ENCODE data around the gene NEMP2.
"Not testable (repeated sequence)": the region's sequence is repeated elsewhere in the genome, so short reads cannot be mapped to it uniquely, and the experiment has no call there.

NEMP2 gene

DNA sequence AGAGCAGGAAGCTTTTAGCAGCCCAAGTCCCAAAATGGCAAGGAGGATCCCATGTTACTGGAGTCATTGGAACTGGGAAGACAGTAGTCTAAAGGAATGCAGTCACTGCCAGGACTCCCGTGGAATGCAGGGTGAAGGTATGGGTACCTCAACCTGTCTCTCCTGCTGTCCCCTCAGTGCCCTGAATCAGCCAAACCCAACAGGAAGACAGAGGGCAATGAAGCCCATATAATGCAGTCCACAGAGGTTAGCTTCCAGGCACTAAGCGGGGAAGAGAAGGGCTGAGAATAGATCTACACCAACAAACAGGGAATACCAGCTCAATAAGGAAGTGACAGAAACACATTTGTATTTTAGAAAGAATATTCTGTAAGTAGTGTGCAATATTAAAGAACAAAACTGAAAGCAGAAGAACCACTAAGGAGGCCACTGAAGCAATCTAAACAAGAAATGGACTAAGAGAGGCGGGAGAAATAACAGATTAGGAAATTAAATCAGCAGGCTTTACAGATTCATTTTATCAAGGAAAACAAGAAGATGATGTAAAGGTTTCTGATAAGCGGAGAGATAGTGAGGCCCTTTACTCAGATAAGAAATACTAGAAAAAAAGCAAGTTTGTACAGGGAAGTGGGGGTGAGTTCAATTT is 8.3 kb downstream of the NEMP2 start:
- DNase-seq (ENCODE audit: low read depth in 2 of 2) = no peak

DNA sequence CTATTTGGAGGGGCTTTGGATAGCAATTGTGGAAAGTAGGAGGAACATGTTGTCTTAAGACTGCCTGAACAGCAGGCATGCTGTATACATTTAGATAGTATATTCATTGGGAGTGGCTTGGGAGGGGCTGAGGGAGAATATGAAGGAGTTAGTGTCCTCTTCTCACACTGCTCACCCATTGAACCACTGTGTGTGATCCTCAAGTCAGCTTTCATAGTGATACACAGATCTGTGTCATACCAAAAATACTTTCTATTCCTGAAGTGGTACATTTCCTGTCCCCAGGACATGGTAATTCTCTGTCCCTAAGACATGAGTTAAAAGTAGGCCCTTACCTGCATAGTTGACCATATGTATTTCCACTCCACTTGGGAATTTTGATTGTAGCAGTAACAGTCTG is 9.6 kb downstream of the NEMP2 start:
- DNase-seq (ENCODE audit: low read depth in 2 of 2) = no peak

DNA sequence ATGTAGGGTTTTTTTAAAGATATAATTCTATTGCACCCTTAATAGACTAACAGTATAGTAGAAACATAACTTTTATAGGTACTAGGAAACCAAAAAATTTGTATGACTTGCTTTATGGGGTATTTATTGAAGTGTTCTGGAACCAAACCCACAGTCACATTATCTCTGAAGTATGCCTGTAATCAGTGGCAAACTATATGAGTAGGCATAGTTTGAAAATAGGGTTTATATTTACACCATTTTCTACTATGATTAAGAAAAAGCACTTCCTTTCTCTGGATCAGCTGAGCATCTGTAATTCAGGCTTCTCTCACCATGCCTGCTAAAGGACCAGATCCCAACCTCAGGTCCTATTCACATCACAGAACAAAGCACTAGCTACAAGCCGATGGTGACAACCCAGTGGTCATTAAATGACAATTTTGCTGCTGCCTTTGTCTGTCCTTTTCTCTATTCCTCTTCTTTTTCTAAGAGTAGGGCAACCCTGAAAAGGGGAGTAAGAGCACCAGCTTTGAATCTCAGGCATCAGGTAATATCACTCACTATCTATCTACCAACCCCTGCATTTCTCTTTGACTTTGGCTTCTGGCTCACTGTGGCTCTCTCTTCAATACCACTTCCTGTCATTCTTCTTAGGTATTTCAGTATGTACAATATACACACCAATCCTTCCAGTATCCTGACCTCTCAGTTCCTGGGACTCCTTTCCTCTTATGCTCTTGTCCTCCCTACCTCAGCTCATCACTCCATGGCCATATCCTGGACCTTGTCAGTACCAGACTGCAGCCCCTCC is 14.4 kb downstream of the NEMP2 start:
- DNase-seq (ENCODE audit: low read depth in 2 of 2) = no peak

DNA sequence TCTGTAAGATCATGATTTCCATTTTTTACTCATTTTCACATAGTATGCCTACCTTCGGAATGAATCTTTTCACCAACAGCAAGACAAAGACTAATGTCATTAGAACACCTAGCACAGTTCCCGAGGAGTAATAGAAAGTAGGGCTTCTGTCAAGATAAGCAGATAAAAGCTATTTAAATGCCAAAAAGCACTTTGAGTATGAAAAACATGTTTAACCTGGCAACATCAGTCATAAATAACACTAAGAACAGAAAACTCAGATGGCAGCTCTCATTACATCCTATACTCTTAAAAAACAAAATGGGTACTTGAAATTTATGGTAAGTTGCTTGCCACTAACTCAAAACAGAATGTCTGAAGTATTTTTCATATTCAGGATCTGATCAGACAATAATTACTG is 17.1 kb downstream of the NEMP2 start:
- DNase-seq (ENCODE audit: low read depth in 2 of 2) = no peak

DNA sequence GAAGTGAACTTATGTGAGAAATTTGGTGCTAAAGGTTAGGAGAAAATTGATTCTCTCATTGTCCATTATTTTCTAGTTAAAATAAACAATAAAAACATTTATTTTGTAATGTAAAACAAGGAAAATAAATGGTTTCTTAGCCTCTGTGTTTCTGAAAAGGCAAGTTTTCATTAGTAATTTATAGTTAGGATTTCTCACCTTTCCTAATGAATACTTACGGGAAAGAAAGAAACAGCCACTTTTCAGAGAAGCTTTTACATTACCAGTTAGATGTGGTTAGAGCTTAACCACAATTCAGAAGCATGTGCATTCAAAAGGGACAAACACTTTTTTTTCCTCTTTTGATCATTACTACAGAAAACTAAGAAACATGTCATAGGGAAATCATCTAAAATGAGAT is 18.8 kb downstream of the NEMP2 start:
- DNase-seq (ENCODE audit: low read depth in 2 of 2) = no peak

DNA sequence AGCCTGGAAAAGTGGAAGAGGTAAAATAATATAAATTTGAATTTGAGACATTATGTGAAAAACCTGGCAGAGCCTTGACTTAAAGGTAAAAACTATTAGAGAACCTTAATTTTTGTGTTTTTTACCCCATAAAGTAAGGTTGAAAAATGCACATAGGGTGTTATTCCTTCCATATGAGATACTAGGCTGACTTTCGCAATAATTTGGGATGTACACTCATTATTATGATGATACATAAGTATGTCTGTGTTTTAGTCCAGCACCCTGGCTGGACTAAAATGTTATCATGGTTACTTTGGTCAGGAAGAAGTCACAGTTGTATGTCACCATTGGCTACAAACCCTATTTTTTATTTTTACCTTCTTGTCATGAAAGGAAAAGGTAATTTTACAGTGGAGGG is 19.8 kb downstream of the NEMP2 start:
- DNase-seq (ENCODE audit: low read depth in 2 of 2) = no peak

DNA sequence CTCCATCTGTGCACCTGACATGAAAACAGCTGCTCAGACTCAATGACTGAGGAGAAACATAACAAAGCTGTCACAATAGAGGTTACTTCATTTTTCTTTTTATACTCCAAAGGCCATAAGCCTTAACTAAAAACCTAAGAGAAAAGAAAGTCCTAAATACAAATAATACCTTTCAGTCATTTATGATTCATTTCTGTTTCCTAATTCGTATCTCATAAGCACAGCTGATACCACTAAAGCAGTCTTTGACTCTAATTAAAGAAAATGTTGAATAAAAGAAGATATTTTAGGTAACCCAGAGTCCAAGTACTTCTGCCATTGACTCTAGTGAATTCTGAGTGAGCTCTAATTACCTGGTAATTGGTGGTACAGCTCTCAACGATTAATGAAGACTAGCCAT is 20.6 kb downstream of the NEMP2 start:
- DNase-seq (ENCODE audit: low read depth in 2 of 2) = no peak

DNA sequence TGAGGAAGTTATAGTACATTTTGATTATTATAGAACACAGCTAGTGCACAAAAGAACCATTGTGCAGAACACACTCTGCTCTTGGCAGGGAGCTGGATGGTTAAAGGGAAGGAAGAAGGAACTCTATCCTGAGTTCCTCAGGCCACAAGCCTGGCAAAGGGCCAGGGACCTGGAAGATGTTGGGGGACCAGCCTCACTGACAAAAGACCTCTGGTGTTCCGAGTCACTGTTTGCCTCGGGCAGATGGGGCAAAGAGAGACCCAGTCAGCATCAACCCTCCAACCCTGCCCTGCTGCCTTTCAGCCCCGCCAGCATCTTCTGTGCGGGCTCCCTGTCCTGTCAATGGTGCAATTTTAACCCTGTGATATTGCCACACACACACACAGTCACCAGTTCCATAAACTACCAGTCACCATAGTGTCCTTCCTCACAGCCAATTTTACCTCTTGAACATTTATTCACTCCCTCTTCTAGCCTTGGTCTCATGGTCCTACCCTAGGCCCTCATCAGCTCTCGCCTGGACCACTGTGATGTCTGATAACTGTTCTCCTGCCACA is 21.9 kb downstream of the NEMP2 start:
- DNase-seq (ENCODE audit: low read depth in 2 of 2) = no peak

DNA sequence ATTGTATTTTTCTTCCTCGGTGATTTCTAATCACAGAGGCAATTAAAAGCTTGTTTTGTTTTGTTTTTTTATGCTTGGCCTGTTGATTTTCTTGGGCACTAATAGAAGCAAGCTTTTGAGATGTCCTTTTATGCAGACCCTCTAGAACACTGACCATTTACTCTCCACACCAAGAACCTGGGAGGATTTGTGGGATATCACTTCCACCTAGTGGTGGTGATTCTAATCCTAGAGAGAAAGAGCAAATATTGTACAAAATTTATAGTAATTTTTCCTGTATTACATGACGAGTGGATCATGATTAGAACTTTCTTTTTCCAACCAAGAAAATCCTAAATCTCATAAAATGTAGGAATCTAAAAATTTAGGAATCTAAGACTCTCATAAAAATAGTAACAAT is 23.4 kb downstream of the NEMP2 start:
- no peak for DNase-seq (ENCODE audit: low read depth in 2 of 2)

DNA sequence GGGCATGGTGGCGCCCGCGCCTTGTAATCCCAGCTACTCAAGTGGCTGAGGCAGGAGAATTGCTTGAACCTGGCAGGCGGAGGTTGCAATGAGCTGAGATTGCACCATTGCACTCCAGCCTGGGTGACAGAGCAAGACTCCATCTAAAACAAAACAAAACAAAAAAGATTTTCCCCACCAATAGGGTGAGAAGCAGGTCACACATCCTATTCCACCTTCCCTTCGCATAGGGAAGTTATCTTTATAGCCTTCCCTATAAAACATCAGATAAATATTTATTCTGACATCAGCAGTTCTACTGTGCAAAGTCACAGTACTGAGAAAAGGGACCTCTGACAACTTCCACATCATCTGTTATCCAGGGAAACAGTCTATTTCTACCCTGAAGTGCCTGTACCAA is 24.6 kb downstream of the NEMP2 start:
- not testable (repeated sequence) for DNase-seq (ENCODE audit: low read depth in 2 of 2)

DNA sequence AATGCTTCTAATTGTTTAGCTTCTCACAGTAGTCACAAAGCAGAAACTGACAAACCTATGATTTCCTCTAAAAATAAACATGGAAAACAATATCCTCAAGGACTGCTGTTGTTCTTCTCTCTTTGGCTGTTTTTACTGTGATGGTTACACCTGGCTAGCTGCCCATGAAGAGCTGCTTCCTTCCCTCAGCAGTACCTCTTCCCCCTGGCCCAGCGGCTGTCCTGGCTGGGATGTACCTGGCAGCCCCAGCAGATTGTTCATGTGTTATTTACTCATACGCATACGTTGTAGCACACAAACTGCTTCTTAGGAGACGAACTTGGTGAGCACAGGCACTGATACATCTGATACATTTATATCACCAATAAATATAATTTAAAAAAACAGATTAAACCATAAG is 27.4 kb downstream of the NEMP2 start:
- no peak for DNase-seq (ENCODE audit: low read depth in 2 of 2)

DNA sequence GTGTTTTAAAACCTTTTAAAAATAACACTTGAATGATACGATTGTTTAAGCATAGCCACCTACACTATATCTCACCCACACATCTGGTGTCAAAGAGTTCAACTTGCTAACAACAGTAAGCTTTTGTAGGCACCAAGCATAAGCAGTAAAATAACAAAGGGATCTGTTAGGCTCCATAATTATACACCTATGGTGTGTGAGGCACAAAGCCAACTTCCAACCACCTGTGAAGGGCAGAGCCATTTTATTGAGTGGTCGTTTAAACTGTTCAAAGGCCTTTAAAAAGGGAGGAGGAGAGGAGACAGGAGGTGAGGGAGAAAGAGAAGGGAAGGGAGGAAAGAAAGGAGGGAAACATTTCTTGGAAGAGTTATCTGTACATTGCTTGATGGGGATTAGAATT is 27.9 kb downstream of the NEMP2 start:
- DNase-seq (ENCODE audit: low read depth in 2 of 2) = no peak

DNA sequence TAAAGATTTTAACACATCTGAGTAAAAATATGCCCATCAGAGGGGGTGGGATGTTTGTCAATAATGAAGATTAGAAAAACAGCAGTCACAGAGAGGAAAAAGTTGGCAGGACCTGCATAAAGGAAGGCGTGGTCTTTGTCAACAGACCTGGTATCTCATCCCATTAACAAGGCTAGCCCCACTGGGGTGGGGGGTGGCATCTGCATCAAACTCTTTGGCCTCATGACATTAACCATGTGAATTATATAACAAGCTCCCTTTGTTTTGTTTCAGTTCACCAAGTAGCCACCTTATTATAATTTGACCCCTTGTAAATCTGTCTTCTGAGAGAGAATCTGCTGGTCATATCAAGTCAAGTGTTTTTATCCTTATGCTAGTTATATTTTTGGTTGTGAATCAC is 28.8 kb downstream of the NEMP2 start:
- no peak for DNase-seq (ENCODE audit: low read depth in 2 of 2)

DNA sequence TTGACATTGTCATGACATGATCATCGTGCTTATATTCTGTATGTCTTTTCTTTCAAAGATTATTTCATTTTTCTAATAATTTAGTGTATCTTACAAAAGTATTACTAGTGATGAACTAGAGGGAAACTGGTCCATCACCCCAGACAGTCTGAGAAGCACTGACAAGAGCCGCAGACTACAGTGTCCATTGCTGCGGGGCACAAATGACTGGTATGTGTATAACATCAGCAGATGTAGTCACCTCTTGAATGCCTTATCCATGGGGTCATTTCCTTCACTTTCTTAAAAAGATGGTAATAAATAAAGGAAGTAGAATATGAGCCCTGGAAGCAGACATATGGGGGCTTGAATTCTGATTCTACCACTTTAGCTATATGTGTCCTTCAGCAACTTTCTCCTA is 29.6 kb downstream of the NEMP2 start:
- no peak for DNase-seq (ENCODE audit: low read depth in 2 of 2)

DNA sequence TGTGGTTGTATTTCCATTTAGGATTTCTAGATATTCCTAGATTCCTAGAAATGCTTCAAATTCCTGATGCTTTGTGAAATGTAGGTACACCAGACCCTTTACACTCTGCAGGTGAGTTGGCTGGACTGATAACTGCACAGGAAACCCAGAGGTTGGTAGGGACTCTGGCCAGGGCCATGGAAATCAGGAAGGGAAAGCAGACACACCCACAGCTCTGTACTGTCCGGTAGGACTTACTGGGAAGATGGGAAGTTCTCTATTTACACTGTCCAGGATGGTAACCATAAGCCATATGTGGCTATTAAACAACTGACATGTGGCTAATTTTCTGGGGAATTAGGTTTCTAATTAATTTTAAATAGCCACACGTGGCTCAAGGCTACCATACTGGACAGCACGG is 31.4 kb downstream of the NEMP2 start:
- no peak for DNase-seq (ENCODE audit: low read depth in 2 of 2)

DNA sequence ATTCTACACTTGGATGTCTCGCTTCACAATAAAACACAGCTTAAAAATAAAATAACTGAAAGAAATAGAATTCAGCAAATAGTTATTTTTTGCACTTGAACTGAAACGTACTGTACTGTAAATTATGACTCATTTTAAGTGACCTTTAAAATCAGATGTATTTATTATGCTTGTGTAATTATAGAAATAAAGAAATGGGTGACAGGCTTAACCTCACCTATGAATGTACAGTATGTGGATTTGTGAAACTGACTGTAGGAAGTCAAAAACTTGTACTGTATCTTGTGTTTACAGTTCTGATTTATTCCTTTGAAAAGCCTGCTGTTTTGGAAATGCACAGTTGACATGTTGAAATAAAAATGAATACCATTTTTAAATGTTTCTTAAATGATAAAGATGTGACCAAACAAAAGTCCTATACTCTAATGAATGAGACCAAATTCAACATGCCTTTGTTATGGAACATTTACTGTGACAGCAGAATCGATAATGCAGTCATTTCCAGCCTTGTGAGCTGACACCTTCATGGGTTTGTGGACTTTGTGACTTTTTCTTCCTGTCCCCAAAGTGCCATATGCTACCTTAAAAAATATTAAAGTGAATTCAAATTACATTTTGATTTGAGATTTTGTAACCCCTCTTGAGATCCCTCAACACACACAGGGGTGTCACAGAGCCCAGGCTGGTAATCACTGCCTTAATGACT is 32.7 kb downstream of the NEMP2 start:
- no peak for DNase-seq (ENCODE audit: low read depth in 2 of 2)

DNA sequence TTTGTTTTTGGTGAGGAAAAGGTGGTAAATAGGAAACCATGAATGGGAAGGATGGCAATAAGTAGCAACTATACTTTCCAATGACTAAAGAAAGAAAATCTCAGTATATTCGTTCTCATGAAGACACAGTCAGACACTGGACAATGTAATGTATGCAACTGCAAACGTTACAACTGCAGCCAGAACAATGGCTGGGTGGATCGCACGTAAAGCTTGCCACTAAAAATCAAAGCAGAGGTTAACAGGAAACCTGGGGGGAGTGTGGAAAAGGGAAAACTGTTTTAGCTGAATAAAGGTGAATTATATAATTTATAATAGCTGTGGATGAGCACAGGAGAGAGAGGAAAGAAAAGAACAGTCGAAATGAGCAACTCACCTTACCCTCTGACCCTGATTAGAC is 33.3 kb downstream of the NEMP2 start:
- no peak for DNase-seq (ENCODE audit: low read depth in 2 of 2)

DNA sequence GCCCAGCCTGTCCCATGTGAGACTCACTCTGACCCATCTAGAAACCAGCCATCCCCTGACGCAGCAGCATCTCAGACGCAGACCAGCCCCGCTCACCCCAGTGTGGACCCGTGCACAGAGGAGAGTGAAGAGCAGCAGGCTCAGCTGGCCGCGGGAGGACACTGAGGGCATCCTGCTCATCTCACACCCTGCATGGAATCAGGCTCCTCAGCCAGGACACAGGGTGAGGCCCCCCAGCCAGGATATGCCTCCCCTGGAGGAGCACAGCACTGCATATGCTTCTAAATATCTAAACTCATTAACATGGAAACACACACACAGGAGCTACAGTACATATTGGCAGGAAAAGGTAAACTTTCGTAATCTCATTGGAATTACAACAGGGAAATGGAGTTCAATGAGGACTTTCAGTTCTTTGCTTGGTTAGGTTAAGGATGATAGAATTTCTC is 34.4 kb downstream of the NEMP2 start:
- no peak for DNase-seq (ENCODE audit: low read depth in 2 of 2)

DNA sequence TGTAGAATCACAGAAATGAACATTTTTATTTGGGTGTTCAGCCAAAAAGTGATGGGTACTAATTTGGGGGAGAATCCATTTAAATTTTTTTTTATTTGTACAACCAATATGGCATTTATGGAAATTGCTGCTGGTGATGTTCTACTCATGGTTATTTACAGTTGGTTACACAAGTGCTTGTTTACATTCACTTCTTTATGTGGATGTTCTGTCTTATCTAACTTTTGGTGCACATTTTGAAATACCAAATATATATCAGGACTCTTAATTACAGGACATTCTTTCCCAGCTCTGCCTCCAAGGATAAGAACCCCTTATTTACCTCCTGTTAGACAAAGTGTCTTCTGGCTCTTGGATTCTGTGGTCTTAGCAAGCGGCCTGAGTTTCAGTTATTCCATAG is 35.2 kb downstream of the NEMP2 start:
- DNase-seq (ENCODE audit: low read depth in 2 of 2) = no peak

DNA sequence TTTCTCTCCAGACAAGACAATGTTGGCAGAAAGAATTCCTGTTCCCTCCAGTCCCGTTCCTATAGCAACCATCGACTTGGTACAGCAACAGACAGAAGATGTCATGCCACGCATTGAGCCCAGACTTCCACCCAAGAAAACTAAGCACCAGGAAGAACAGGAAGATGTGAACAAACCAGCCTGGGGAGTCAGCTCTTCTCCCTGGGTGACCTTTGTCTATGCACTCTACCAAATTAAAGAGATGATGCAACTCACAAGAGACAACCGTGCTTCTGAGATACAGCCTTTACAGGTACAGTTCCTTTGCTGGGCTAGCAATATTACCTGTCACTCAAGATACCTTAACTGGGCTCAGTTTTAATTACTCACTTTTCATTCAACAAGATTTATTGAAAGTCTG is 37.1 kb downstream of the NEMP2 start:
- no peak for DNase-seq (ENCODE audit: low read depth in 2 of 2)

DNA sequence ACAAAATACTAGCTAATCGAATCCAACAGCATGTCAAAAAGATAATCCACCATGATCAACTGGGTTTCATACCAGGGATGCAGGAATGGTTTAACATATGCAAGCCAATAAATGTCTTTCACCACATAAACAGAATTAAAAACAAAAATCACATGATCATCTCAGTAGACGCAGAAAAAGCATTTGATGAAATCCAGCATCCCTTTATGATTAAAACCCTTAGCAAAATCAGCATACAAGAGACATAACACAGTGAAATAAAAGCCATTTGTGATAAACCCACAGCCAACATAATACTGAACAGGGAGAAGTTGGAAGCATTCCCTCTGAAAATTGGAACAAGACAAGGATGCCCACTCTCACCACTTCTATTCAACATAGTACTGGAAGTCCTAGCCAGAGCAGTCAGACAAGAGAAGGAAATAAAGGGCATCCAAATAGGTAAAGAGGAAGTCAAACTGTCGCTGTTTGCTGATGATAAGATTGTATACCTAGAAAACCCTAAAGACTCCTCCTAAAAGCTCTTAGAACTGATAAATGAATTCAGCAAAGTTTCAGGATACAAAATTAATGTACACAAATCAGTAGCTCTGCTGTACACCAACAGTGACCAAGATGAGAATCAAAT is 39.8 kb downstream of the NEMP2 start:
- DNase-seq (ENCODE audit: low read depth in 2 of 2) = not testable (repeated sequence)

DNA sequence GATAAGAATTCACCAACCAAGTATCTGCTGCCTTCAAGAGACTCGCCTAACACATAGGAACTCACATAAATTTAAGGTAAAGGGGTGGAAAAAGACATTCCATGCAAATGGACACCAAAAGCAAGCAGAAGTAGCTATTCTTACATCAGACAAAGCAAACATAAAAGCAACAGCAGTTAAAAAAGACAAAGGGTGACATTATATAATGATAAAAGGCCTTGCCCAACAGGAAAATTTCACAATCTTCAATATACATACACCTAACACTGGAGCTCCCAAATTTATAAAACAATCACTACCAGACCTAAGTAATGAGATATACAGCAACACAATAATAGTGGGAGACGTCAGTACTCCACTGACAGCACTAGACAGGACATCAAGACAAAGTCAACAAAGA is 41.4 kb downstream of the NEMP2 start:
- no peak for DNase-seq (ENCODE audit: low read depth in 2 of 2)

All from stimulated activated CD4-positive, alpha-beta T cell treated with anti-CD3 and anti-CD28 coated beads, Interleukin-4, amount 100 ng/mL, for 48 hours (primary cell).